ENCODE measurements around the gene TTC7B. TPM values are rescaled to one million over a fixed set of nuclear protein-coding genes. Genes with fewer than 3 reads are reported as not detected.
A peak's percentile ranks its signal among the peaks of the same experiment; 100 is the strongest.

Gene TTC7B
- total and polyA plus RNA-seq, 2 of the 13 experiments (the other 11 are each of a cell fraction or from before 2014, with no cell fraction given): 1.3 to 3.2 TPM

GRCh38 chr14:90495357-90496276, 320.6 kb downstream of the TTC7B start (continued):
- TF ChIP-seq ZSCAN12 (CRISPR knock-in tag; IDR thresholded peaks at IDR 0.05) (no peak; the same call in 1 of the 2 replicates), ADNP (CRISPR knock-in tag; IDR thresholded peaks at IDR 0.05) (no peak), ZNF329 (CRISPR knock-in tag; IDR thresholded peaks at IDR 0.05; ENCODE audit: low read depth) (no peak), ZBTB10 (CRISPR knock-in tag; IDR thresholded peaks at IDR 0.05; ENCODE audit: borderline replicate concordance) (no peak), SP5 (CRISPR knock-in tag; IDR thresholded peaks at IDR 0.05; ENCODE audit: borderline replicate concordance, low read depth) (no peak), ZNF720 (CRISPR knock-in tag; IDR thresholded peaks at IDR 0.05) (no peak), ZBTB33 (CRISPR knock-in tag; IDR thresholded peaks at IDR 0.05) (no peak), NCOR1 (IDR thresholded peaks at IDR 0.05; ENCODE audit: borderline replicate concordance, low read length) (no peak), PCBP2 (optimal IDR thresholded peaks at IDR 0.05; ENCODE audit: low read depth, low read length, poor library complexity, severe bottlenecking) (no peak), ZNF264 (CRISPR knock-in tag; IDR thresholded peaks at IDR 0.05) (0 out of 2 replicates have a peak, but pooled peaks have one; percentile 30), SMAD1 (CRISPR knock-in tag; IDR thresholded peaks at IDR 0.05; ENCODE audit: borderline replicate concordance, low read depth) (no peak), AHR (CRISPR knock-in tag; IDR thresholded peaks at IDR 0.05) (no peak), ZNF790 (CRISPR knock-in tag; IDR thresholded peaks at IDR 0.05; ENCODE audit: borderline replicate concordance) (peak; percentile 52; the same call in 1 of the 2 replicates), ZEB1 (IDR thresholded peaks at IDR 0.05; ENCODE audit: insufficient replicate concordance, low read depth) (no peak), ZNF614 (CRISPR knock-in tag; IDR thresholded peaks at IDR 0.05; ENCODE audit: borderline replicate concordance) (peak; percentile 45; the same call in 1 of the 2 replicates), HNRNPK (IDR thresholded peaks at IDR 0.05; ENCODE audit: low read depth, low read length, poor library complexity, severe bottlenecking) (no peak), ATRX (CRISPR knock-in tag; IDR thresholded peaks at IDR 0.05; ENCODE audit: borderline replicate concordance) (no peak), ZNF737 (CRISPR knock-in tag; IDR thresholded peaks at IDR 0.05; ENCODE audit: borderline replicate concordance) (no peak), NFKBIZ (CRISPR knock-in tag; IDR thresholded peaks at IDR 0.05) (peak; percentile 51; the same call in 1 of the 2 replicates), ZNF414 (CRISPR knock-in tag; IDR thresholded peaks at IDR 0.05) (no peak), RELA (CRISPR knock-in tag; IDR thresholded peaks at IDR 0.05) (no peak), MYNN (CRISPR knock-in tag; IDR thresholded peaks at IDR 0.05; ENCODE audit: low read depth) (no peak)
